HG03097 (cell line): Measurements from ENCODE around the gene POLR2I.
"Not testable (repeated sequence)": the region's sequence is repeated elsewhere in the genome, so short reads cannot be mapped to it uniquely, and the experiment has no call there.

ENCODE experiments used
- ATAC-seq: cut with Tn5 transposase; IDR thresholded peaks from one replicate; pipeline ENCODE4 v1.9.1; 2021; ENCODE audit not compliant: unreplicated experiment, low FRiP score

Gene POLR2I

GRCh38 chr19:36101550-36102327 lies 12.9 kb downstream of the POLR2I start:
- ATAC-seq, result no peak

- no peak for ATAC-seq
Observed at GRCh38 chr19:36100476-36100875, 14.2 kb downstream of the POLR2I start.

GRCh38 chr19:36099166-36099785 lies 15.4 kb downstream of the POLR2I start:
- no peak for ATAC-seq

- ATAC-seq, result no peak
Observed at GRCh38 chr19:36097036-36097435, 17.6 kb downstream of the POLR2I start.

- ATAC-seq, result no peak
Observed at GRCh38 chr19:36093687-36094086, 21.0 kb downstream of the POLR2I start.

DNA sequence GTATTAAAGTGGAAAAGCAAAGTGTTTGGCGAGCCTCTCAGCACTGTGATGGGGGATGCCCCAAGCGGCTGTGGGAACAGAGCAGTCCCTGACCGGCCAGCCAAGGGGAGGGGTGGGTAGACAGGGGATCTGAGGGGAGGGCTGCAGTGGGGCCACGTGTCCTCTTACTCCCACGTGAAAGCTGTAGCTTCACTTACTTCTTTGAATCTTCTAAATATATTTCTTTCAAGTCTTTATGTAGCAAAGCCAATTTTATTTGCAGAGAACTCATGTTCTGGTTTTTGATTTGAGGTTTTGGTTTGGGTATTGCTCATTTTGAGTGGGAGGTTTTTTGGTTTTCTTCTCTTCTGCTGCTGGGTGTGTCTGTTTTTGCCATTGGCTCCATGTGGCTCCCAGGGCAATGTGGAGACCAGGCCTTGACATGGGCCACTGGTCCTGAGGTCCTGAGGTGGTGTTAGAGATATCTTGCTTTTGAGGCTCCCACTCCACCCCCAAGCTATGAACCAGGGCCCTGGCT lies 21.5 kb downstream of the POLR2I start:
- ATAC-seq, result no peak

GRCh38 chr19:36092566-36092965 lies 22.1 kb downstream of the POLR2I start:
- no peak for ATAC-seq

DNA sequence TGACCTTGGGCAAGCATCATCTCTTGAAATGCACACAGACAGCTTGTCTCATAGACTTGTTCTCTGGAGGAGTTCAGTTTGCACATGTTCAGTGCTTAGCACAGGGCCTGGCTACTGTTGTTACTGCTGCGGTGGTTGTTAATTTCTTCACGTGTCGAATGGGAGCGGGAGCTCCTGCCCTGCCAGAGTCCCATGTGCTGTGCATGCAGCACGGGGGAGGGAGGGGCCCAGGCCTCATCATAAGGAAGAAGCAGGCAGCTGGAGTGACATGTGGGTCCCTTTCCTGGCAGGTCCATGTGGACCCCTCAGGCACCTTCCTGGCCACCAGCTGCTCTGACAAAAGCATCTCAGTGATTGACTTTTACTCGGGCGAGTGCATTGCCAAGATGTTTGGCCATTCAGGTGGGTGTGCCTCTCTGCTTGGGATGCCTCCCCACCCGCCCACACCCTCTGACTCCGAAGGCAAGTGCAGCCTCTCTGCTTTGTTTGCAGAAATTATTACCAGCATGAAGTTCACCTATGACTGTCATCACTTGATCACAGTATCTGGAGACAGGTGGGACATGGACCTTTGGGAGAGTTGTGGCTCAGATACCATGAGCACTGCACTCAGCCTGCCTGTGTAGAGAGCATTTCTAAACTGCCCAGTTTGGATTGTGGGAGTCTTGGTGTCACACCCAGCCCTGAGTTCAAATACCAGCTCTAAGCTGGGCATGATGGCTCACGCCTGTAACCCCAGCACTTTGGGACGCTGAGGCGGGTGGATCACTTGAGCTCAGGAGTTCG lies 23.6 kb downstream of the POLR2I start:
- no peak for ATAC-seq

- ATAC-seq, result no peak
Observed at GRCh38 chr19:36089847-36090246, 24.8 kb downstream of the POLR2I start.

GRCh38 chr19:36086326-36086725 lies 28.3 kb downstream of the POLR2I start:
- ATAC-seq, result no peak

DNA sequence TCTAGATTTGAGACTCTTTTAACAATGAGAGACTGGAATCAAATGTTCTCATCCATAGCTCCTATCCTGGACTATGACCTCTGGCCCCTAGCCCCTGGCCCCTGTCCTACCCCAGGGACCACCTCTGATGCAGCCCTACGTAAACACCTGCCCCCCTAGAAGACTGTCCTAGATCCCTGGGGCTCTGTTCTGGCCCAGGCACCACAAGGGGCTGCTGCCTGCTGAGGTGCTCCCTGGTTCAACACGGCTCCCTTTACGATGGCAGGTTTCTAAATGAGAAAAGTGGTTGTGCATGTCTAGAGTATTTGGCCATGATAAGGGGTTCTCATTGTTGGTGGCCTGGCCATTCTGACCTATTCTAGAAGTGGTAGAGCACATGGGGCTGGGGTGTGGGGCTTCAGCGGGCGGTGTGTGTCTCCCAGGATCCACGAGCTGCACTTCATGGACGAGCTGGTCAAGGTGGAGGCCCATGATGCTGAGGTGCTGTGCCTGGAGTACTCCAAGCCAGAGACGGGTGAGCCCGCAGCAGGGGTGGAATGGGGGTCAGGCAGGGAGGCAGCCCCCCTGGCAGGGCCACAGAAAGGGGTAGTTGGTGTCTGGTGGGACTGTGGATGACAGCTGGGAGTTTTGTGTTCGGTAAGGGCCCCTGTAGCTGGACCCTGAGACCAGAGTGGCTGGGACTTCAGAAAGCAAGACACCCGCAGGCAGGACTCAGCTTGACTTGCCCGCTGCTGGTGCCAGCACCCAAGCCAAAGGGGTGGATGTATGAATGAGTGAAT lies 30.3 kb downstream of the POLR2I start:
- no peak for ATAC-seq

DNA sequence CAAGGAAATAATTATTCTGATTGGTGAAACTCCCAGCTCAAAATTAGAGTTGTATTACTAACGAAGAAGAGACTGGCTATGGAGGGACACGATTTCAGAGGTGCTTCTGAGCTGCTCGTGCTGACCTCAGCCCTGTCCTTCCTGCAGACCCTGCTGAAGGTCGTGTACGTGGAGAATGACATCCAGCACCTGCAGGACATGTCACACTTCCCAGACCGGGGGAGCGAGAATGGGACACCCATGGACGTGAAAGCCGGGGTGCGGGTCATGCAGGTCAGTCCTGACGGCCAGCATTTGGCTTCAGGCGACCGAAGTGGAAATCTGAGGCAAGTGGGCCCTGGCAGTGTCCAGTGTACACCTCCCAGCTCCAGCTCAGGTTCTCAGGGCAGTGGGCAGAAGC lies 31.8 kb downstream of the POLR2I start:
- no peak for ATAC-seq

GRCh38 chr19:36081894-36082293 lies 32.8 kb downstream of the POLR2I start:
- no peak for ATAC-seq

DNA sequence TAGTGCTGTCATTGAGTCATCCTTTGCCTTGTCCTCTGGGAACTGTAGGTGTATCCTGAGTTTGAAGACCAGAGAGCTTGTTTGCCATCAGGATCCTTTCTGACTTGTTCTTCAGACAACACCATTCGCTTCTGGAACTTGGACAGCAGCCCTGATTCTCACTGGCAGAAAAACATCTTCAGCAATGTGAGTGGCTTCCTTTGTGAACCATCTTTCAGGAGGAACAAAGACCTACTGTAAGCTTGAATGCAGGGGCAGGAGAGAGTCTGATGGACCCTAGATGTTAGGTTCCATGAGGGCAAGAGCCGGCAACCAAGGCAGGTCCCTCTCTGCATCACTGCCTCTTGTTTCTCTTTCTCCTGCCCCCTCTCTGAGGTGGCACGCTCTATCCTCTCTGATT lies 33.3 kb downstream of the POLR2I start:
- no peak for ATAC-seq

GRCh38 chr19:36079389-36079945 lies 35.2 kb downstream of the POLR2I start:
- no peak for ATAC-seq

DNA sequence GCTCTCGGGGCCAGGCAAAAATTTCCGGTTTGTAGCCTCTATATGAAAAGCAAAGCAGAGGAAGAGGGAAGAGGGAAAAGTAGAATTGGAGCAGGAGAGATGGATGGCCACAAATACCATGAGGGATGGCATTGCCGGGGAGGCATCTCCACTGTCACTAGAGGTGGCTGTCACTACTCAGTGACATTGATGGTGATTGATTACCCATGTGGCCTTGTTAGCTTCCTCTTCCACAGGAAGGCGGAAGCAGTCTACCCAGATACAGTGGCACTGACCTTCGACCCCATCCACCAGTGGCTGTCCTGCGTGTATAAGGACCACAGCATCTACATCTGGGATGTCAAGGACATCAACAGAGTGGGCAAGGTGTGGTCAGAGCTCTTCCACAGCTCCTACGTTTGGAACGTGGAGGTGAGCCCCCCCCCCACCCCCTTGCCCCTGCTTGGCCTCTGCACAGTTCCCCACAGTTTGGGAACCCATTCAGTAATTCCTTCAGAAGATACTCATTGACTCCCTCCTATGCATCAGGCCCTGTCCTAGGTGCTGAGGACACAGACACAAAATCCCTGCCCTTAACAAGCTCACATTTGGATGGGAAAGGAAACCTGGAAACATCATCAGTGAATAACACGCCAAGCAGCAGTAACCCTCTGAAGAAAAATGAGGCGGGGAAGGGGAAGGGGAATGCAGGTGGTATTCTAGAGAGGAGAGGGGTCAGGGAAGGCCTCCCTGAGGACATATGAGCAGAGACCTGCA lies 41.4 kb downstream of the POLR2I start:
- ATAC-seq, result no peak

GRCh38 chr19:36072081-36072480 lies 42.6 kb downstream of the POLR2I start:
- no peak for ATAC-seq

- ATAC-seq, result not testable (repeated sequence)
Observed at GRCh38 chr19:36068810-36069499, 45.7 kb downstream of the POLR2I start.

DNA sequence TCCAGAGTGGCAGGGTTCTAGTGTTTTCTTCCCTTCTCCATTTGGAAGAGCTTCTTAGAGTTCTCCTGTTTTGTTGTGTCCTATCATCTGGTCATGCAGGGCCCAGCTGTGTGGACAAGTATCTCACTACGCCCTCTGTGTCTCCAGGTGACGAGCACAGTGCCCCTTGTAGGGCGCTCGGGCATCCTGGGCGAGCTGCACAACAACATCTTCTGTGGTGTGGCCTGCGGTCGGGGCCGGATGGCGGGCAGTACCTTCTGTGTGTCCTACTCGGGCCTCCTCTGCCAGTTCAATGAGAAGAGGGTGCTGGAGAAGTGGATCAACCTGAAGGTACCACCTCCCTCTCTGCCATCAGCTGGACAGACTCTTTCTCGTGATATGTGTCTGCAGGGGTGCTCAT lies 47.0 kb downstream of the POLR2I start:
- no peak for ATAC-seq
